HG03439 (cell line): ENCODE measurements around the gene PEX16.
"Not testable (repeated sequence)": the region's sequence is repeated elsewhere in the genome, so short reads cannot be mapped to it uniquely, and the experiment has no call there.

ENCODE experiments used
- ATAC-seq: cut with Tn5 transposase; IDR thresholded peaks from one replicate; pipeline ENCODE4 v1.9.1; 2021; ENCODE audit warnings: mild to moderate bottlenecking, moderate library complexity; ENCODE audit not compliant: unreplicated experiment

The PEX16 gene

GRCh38 chr11:45918962-45919675 is 1.4 kb upstream of the PEX16 start:
- no peak for ATAC-seq

DNA sequence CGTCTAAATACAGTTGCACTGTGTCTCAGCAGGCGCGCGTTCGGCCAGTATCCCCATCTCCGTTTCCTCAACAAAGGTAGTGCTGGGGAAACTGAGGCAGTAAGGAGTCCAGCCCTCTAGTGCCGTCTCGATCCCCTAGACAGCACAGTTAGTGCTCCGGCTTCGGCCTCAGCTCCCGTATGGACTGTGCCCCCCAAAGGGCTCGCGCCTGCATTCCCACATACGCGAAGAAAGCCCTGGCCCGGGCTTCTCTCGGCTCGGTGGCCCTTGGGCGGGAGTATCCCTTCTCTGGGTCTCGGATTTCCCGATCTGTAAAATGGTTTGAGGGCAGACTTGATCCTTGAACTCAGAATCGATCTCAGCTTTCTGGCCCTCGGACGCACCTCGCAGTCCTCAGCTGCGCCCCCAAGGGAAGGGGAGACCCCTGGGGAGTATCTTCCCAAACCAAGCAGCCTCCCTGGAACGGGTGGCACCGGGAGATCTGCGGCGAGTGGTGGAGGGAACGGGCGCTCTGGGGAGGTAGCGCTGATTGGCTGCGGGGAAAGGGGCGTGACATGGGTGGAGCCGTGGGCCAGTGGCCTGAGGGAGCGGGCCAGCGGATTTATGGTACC is 759 bp upstream of the PEX16 start:
- ATAC-seq = peak; percentile 38

- peak; percentile 1 for ATAC-seq
These were observed 423 bp downstream of the PEX16 start for GRCh38 chr11:45917286-45917622.

DNA sequence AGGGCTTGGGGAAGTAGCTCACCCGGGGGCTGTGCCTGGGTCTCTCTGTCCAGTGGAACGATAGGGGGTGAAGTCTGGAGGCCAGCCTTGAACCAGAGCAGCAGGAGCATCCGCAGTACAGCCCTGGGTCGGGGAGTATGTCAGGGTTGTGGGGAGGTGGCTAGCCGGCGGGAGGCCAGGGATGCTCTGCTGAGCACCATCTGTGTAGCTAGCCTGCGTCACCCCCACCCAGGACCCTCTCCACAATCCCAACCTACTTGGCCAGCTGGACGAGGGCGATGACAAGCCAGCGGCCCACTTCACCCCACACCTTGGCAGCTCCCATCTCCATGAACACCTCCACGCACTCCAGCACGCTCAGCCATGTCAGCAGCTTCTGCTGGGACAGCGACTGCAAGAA is 2.2 kb downstream of the PEX16 start:
- no peak for ATAC-seq

DNA sequence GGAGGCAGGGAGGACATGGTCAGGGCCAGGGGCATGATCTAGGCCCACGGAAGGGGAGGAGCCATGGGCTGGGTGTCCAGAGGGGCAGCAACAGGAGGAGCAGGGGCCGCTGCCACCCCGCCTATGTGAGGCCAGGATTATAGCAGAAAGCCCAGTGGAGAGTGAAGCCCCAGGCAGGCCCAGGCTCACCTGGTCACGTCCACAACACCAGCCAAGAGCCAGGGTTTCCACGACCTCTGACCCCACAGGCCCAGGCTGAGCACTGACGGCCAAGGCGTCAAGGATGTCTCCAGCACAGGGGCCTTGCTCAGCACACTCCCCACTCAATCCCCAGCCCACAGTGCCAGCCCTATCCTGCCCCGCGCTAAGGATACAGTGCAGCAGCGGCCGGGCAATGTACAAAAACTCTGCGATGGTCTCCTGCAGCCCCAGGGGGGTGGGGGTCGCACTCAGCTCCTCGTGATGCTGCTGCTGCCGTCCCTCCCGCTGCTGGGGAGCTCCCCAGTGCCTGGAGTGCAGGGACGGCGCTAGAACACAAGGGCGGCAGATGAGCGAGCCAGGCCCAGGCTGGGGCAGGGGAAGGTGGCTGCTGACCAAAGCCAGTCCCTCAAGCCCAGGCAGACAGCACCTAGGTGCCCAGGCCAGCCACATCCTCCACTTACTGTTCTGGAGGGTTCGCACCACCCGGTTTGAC is 3.6 kb downstream of the PEX16 start:
- ATAC-seq = no peak

DNA sequence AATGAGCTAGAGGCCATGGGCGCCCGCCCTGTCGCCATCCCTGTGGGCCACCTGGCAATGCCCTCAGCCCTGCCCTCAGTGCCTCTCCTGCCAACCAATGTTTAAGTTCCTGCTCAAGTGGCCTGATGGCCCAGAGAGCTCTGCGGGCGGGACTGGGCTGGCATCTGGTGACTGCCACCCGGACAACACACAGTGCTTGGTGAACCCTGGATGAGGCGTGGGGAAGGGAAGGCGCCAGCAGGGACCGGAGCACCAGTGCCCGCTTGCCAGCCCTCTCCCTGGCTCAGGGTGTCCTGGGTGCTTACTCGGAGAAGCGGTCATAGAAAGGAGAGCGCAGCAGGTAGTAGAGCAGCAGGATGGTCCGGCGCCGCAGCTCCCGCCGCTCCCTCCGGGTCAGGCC is 4.2 kb downstream of the PEX16 start:
- no peak for ATAC-seq

DNA sequence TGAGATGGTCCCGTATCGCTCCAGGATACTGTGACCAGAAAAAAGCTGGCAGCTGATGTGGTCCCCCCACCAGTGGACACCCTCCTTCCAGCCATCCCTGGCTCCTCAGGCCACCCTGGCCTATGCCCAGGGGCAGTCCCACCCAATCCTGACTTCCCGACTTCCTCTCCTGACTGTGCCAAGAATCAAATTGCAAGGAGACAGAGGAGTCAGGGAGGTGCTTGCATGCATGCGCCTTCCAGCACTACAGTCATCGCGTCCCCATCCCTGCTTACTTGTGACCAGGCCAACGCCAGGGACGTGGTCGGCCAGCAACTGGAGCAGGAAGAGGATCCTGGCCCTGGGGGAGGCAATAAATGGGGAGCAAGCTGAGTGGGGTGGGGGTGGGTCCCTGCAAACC is 7.1 kb downstream of the PEX16 start:
- no peak for ATAC-seq

GRCh38 chr11:45909594-45910475 is 7.8 kb downstream of the PEX16 start:
- no peak for ATAC-seq

- ATAC-seq = no peak
These were observed 9.7 kb downstream of the PEX16 start for GRCh38 chr11:45907911-45908370.

GRCh38 chr11:45906965-45907611 is 10.6 kb downstream of the PEX16 start, which contains the start of gene FREY1:
FREY1 (minus strand) TSS chr11:45907271; CDS start chr11:45907245, 26 bp downstream.
- ATAC-seq = no peak

GRCh38 chr11:45906096-45906682 is 11.5 kb downstream of the PEX16 start:
- no peak for ATAC-seq

GRCh38 chr11:45905576-45905975 is 12.1 kb downstream of the PEX16 start:
- ATAC-seq = not testable (repeated sequence)

GRCh38 chr11:45905095-45905494 is 12.6 kb downstream of the PEX16 start:
- ATAC-seq = no peak

GRCh38 chr11:45904309-45904915 is 13.3 kb downstream of the PEX16 start:
- no peak for ATAC-seq

DNA sequence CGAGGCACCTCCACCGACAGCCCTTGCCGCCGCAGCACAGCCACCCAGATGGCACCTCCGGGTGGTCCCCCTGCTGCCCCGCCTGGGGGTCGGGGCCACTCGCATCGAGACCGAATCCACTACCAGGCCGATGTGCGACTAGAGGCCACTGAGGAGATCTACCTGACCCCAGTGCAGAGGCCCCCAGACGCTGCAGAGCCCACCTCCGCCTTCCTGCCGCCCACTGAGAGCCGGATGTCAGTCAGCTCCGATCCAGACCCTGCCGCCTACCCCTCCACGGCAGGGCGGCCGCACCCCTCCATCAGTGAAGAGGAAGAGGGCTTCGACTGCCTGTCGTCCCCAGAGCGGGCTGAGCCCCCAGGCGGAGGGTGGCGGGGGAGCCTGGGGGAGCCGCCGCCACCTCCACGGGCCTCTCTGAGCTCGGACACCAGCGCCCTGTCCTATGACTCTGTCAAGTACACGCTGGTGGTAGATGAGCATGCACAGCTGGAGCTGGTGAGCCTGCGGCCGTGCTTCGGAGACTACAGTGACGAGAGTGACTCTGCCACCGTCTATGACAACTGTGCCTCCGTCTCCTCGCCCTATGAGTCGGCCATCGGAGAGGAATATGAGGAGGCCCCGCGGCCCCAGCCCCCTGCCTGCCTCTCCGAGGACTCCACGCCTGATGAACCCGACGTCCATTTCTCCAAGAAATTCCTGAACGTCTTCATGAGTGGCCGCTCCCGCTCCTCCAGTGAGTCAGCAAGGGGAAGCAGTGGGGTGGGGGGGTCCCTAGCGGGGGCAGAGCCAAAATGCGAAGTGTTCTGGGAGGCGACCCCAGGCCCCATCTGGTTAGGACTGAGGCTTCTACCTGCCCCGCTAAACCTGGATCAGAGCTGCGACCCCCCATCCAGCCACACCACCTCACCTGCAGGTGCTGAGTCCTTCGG is 15.0 kb downstream of the PEX16 start:
- no peak for ATAC-seq

- ATAC-seq = no peak
These were observed 16.1 kb downstream of the PEX16 start for GRCh38 chr11:45901626-45902025.

- ATAC-seq = no peak
These were observed 16.6 kb downstream of the PEX16 start for GRCh38 chr11:45900916-45901617.

DNA sequence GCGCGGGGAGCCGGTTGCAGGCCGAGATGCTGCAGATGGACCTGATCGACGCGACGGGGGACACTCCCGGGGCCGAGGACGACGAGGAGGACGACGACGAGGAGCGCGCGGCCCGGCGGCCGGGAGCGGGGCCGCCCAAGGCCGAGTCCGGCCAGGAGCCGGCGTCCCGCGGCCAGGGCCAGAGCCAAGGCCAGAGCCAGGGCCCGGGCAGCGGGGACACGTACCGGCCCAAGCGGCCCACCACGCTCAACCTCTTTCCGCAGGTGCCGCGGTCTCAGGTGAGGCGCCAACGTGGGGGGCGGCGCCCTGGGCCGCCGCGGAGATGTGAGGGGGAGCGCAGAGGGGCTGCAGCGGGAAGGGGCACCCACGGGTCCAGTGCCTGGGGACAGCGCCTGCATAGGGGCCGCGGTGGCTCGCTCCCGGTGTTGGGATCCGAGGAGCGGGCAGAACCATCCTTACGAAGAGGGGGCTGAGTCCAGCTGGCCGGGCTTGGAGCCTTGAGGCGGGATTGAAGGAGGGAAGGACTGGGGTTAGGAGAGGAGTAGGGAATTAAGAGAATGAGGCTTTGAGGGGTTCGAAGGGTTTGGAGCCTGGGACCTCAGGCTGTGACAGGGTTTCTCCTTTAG is 17.4 kb downstream of the PEX16 start:
- not testable (repeated sequence) for ATAC-seq
